GM23248 (cell line): ENCODE measurements around the gene ARSD. TPM values are rescaled to one million over a fixed set of nuclear protein-coding genes. Genes with fewer than 3 reads are reported as not detected.

Source experiments
- DNase-seq: peaks from one replicate; pipeline ENCODE4 v3.0.0-alpha.2; 2015
- H2AFZ ChIP-seq: fragments of 200-600 bp; sonication (generic); 2 replicates; pipeline ENCODE4 v1.6.1; 2016; ENCODE audit warnings: antibody characterized with exemption
- H3F3A ChIP-seq: fragments of 200-600 bp; sonication (generic); 2 replicates; pipeline ENCODE4 v1.6.1; 2016; ENCODE audit warnings: mild to moderate bottlenecking, antibody characterized with exemption, mixed run types; ENCODE audit not compliant: insufficient read depth
- H3K27ac ChIP-seq: fragments of 200-600 bp; sonication (generic); 2 replicates; pipeline ENCODE4 v1.5.1; 2016; ENCODE audit warnings: mild to moderate bottlenecking
- H3K27me3 ChIP-seq: fragments of 200-600 bp; sonication (generic); replicated peaks from 2 replicates; pipeline ENCODE4 v1.6.1; 2016; ENCODE audit warnings: mild to moderate bottlenecking; ENCODE audit not compliant: insufficient read depth
- H3K36me3 ChIP-seq: fragments of 200-600 bp; sonication (generic); 2 replicates; pipeline ENCODE4 v1.6.1; 2016; ENCODE audit warnings: low read depth, mild to moderate bottlenecking
- H3K4me1 ChIP-seq: fragments of 200-600 bp; sonication (generic); 2 replicates; pipeline ENCODE4 v1.6.1; 2016; ENCODE audit warnings: mild to moderate bottlenecking; ENCODE audit not compliant: insufficient read depth
- H3K4me2 ChIP-seq: fragments of 200-600 bp; sonication (generic); one replicate; pipeline ENCODE4 v1.6.1; 2016; ENCODE audit warnings: mild to moderate bottlenecking; ENCODE audit not compliant: unreplicated experiment
- H3K4me3 ChIP-seq: fragments of 200-600 bp; sonication (generic); 2 replicates; pipeline ENCODE4 v1.5.1; 2016; ENCODE audit warnings: mild to moderate bottlenecking
- H3K79me2 ChIP-seq: fragments of 200-600 bp; sonication (generic); 2 replicates; pipeline ENCODE4 v1.6.1; 2016; ENCODE audit warnings: mild to moderate bottlenecking; ENCODE audit not compliant: insufficient read depth
- H3K9ac ChIP-seq: fragments of 200-600 bp; sonication (generic); 2 replicates; pipeline ENCODE4 v1.6.1; 2016; ENCODE audit warnings: mild to moderate bottlenecking
- H3K9me2 ChIP-seq: fragments of 200-600 bp; sonication (generic); 2 replicates; pipeline ENCODE4 v1.6.1; 2016; ENCODE audit warnings: mixed run types, mild to moderate bottlenecking, moderate library complexity; ENCODE audit not compliant: insufficient read depth
- H3K9me3 ChIP-seq: fragments of 200-600 bp; sonication (generic); one replicate; pipeline ENCODE4 v1.6.1; 2017; ENCODE audit warnings: low read depth
- H4K20me1 ChIP-seq: fragments of 200-600 bp; sonication (generic); 2 replicates; pipeline ENCODE4 v1.6.0; 2016; ENCODE audit not compliant: insufficient read depth
- EZH2 ChIP-seq: fragments of 200-600 bp; sonication (generic); IDR thresholded peaks from 2 replicates; pipeline ENCODE4 v1.6.1; 2018; ENCODE audit warnings: antibody characterized with exemption, mild to moderate bottlenecking; ENCODE audit not compliant: insufficient read depth, poor library complexity, severe bottlenecking
- EZH2phosphoT487 ChIP-seq: fragments of 200-600 bp; sonication (generic); IDR thresholded peaks from 2 replicates; pipeline ENCODE4 v1.6.1; 2018; ENCODE audit warnings: antibody characterized with exemption, moderate library complexity, mild to moderate bottlenecking, low read depth; ENCODE audit not compliant: insufficient read depth
- WGBS, 2 experiments: methylation state at CpG; one replicate each; pipeline ENCODE4 v1.1.6; 2015 to 2017; ENCODE audit warnings: low lambda C conversion rate in 2 of 2, low coverage in 1 of 2; ENCODE audit errors: missing lambda C conversion rate in 2 of 2; 5-methylcytosine and 5-hydroxymethylcytosine counted together
- in situ Hi-C: fragments of 300-500 bp; cut with MboI; formaldehyde crosslinking; loops from 2 replicates; pipeline ENCODE4 v1.15.0; 2020
- polyA plus RNA-seq: library from polyadenylated mRNA; unstranded; fragments of >200 nt; fragmentation: Nextera tagmentation; extraction: Ambion mirVana; gene quantifications from 2 replicates; pipeline ENCODE4 v1.2.1, GENCODE V29; 2016
- total RNA-seq: library from RNA; depleted of rRNA; stranded (reverse); fragments of >200 nt; shearing (Covaris generic); gene quantifications from 2 replicates; pipeline ENCODE4 v1.2.3, GENCODE V29; 2014; rRNA removed

Gene ARSD
- total and polyA plus RNA-seq, 2 experiments from 2014 or later: 10.7 to 11.7 TPM

- Histone ChIP-seq H3K36me3 (no peaks in the 10 kb centered on the region), H2AFZ (no peak overlapping the region), H3K9me2 (no peaks in the 10 kb centered on the region), H3K9ac (no peak overlapping the region), H3K4me2 (no peak overlapping the region), H3F3A (no peaks in the 10 kb centered on the region), H3K79me2 (no peaks in the 10 kb centered on the region), H4K20me1 (no peaks in the 10 kb centered on the region), H3K4me1 (no peaks in the 10 kb centered on the region), H3K27me3 (no peaks in the 10 kb centered on the region), H3K4me3 (no peak overlapping the region), H3K9me3 (no peaks in the 10 kb centered on the region), H3K27ac (no peak overlapping the region)
- DNase-seq: no peak
- 75 to 83% methylated on average over 3 of the region's 3 CpGs for WGBS, 2 experiments
- TF ChIP-seq EZH2phosphoT487 (no peak), EZH2 (no peak)
- in situ Hi-C loops: no loop called here
Observed at GRCh38 chrX:2857566-2857965, 71.6 kb downstream of the ARSD start.

- no peak overlapping the region for H3K4me3 ChIP-seq
- no peak overlapping the region for H3K4me2 ChIP-seq
- 75 to 98% methylated on average over 2 of the region's 2 CpGs for WGBS, 2 experiments
- H3K4me1 ChIP-seq: no peaks in the 10 kb centered on the region
- no peaks in the 10 kb centered on the region for H3K36me3 ChIP-seq
- H3K9me2 ChIP-seq: no peaks in the 10 kb centered on the region
- H3K9me3 ChIP-seq: no peaks in the 10 kb centered on the region
- H3F3A ChIP-seq: no peaks in the 10 kb centered on the region
- no peak for TF ChIP-seq EZH2phosphoT487
- TF ChIP-seq EZH2: no peak
- H2AFZ ChIP-seq: no peak overlapping the region
- in situ Hi-C loops: no loop called here
- no peak overlapping the region for H3K9ac ChIP-seq
- no peak overlapping the region for H3K27ac ChIP-seq
- DNase-seq: no peak
- no peaks in the 10 kb centered on the region for H4K20me1 ChIP-seq
- H3K27me3 ChIP-seq: no peaks in the 10 kb centered on the region
- no peaks in the 10 kb centered on the region for H3K79me2 ChIP-seq
Observed at GRCh38 chrX:2855761-2856160, 73.4 kb downstream of the ARSD start.

- Histone ChIP-seq H3K9ac (no peak overlapping the region), H3K9me2 (no peaks in the 10 kb centered on the region), H3K27me3 (no peaks in the 10 kb centered on the region), H3K4me2 (no peak overlapping the region), H3K9me3 (no peaks in the 10 kb centered on the region), H3K4me3 (no peak overlapping the region), H3K79me2 (no peaks in the 10 kb centered on the region), H3F3A (no peaks in the 10 kb centered on the region), H4K20me1 (no peaks in the 10 kb centered on the region), H2AFZ (no peak overlapping the region), H3K4me1 (peaks cover 1% of the 10 kb centered on the region; the same call in 1 of the 2 replicates), H3K27ac (no peak overlapping the region), H3K36me3 (no peaks in the 10 kb centered on the region)
- 77 to 83% methylated on average over 7 to 20 of the region's 21 CpGs for WGBS, 2 experiments
- no peak for TF ChIP-seq EZH2
- TF ChIP-seq EZH2phosphoT487: no peak
- DNase-seq: no peak
- in situ Hi-C loops: no loop called here
Observed at GRCh38 chrX:2854918-2855317, 74.2 kb downstream of the ARSD start.

Other genes with a start within 250 kb of the ARSD start
- 395 and 505 TPM in 2 replicates for gene CD99, start 238.0 kb downstream of the ARSD start, total RNA-seq
- gene CD99, start 238.0 kb downstream of the ARSD start, polyA plus RNA-seq: 975 and 1,003 TPM in 2 replicates
- 16.3 and 21.4 TPM in 2 replicates for gene XG, start 177.3 kb downstream of the ARSD start, total RNA-seq
- 47.8 and 48.4 TPM in 2 replicates for gene XG, start 177.3 kb downstream of the ARSD start, polyA plus RNA-seq
- 0.38 and 0.43 TPM in 2 replicates for gene GYG2, start 100.4 kb downstream of the ARSD start, total RNA-seq
- 0.86 and 1.2 TPM in 2 replicates for gene GYG2, start 100.4 kb downstream of the ARSD start, polyA plus RNA-seq
- gene ARSH, start 77.2 kb upstream of the ARSD start, total RNA-seq: not detected in 2 replicates
- not detected in 2 replicates for gene ARSH, start 77.2 kb upstream of the ARSD start, polyA plus RNA-seq
- gene ARSF, start 112.1 kb upstream of the ARSD start, total RNA-seq: not detected in 2 replicates
- not detected in 2 replicates for gene ARSF, start 112.1 kb upstream of the ARSD start, polyA plus RNA-seq